Testis (tissue), 2 donors: ENCODE data around the gene DNAJC11.

ENCODE experiments used
- POLR2A ChIP-seq: fragments of 450-650 bp; IDR thresholded peaks from one replicate; pipeline ENCODE4 v1.6.1; 2017; ENCODE audit warnings: antibody characterized with exemption, mild to moderate bottlenecking, moderate library complexity
- TF ChIP-seq, protein P1 (sequence below), 3 experiments: fragments of 450-650 bp in 2 of 3; fragments of 200-600 bp in 1 of 3; sonication (generic) in 1 of 3; IDR thresholded peaks; one replicate each; pipeline ENCODE4 v1.5.1; 2016 to 2019; ENCODE audit warnings: antibody characterized with exemption in 3 of 3, mild to moderate bottlenecking in 2 of 3, moderate library complexity in 1 of 3

- TF ChIP-seq, protein P1, sequence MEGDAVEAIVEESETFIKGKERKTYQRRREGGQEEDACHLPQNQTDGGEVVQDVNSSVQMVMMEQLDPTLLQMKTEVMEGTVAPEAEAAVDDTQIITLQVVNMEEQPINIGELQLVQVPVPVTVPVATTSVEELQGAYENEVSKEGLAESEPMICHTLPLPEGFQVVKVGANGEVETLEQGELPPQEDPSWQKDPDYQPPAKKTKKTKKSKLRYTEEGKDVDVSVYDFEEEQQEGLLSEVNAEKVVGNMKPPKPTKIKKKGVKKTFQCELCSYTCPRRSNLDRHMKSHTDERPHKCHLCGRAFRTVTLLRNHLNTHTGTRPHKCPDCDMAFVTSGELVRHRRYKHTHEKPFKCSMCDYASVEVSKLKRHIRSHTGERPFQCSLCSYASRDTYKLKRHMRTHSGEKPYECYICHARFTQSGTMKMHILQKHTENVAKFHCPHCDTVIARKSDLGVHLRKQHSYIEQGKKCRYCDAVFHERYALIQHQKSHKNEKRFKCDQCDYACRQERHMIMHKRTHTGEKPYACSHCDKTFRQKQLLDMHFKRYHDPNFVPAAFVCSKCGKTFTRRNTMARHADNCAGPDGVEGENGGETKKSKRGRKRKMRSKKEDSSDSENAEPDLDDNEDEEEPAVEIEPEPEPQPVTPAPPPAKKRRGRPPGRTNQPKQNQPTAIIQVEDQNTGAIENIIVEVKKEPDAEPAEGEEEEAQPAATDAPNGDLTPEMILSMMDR (IDR thresholded peaks at IDR 0.05), result no peak
- TF ChIP-seq POLR2A, result no peak
Observed at GRCh38 chr1:6593810-6594209, 107.8 kb downstream of the DNAJC11 start.
